ENCODE results near the gene SLC39A2.
"Not testable (repeated sequence)": the region's sequence is repeated elsewhere in the genome, so short reads cannot be mapped to it uniquely, and the experiment has no call there.

SLC39A2 gene

GRCh38 chr14:21037156-21037555 is 38.1 kb downstream of the SLC39A2 start:
- DNase-seq = no peak
- 100% methylated on average over 2 of the region's 3 CpGs for WGBS (ENCODE audit: insufficient coverage)
- H3K27me3 ChIP-seq (replicated peaks in 2 of 5; ENCODE audit: control insufficient read depth in 4 of 5, insufficient read depth in 5 of 5, low read length in 4 of 5) = no peaks in the 10 kb centered on the region
- POLR2A ChIA-PET = no interaction called here
- no peaks in the 10 kb centered on the region for H3K9me3 ChIP-seq (ENCODE audit: control extremely low read depth in 1 of 5, control insufficient read depth in 4 of 5, insufficient read depth in 2 of 5, low read depth in 1 of 5, low read length in 4 of 5)
- H3K4me3 ChIP-seq (ENCODE audit: control insufficient read depth in 1 of 7, extremely low read depth in 1 of 7, insufficient read depth in 4 of 7, low read depth in 2 of 7, low read length in 6 of 7) = no peak overlapping the region
- H3K36me3 ChIP-seq (ENCODE audit: control insufficient read depth in 4 of 4, insufficient read depth in 4 of 4, low read length in 3 of 4) = no peaks in the 10 kb centered on the region
- H3K4me1 ChIP-seq (ENCODE audit: control extremely low read depth in 1 of 4, control insufficient read depth in 4 of 4, insufficient read depth in 4 of 4, low read length in 3 of 4) = peaks cover 0 to 7% (median 2%) of the 10 kb centered on the region in 4 experiments
- H3K27ac ChIP-seq (ENCODE audit: insufficient read depth in 1 of 2, low read depth in 1 of 2, low read length in 2 of 2, poor library complexity in 1 of 2, severe bottlenecking in 2 of 2) = no peak overlapping the region
- CTCF ChIA-PET = interaction anchor here (0.9 to 6.9 kb wide), 3 partner anchors 11 to 50 kb away, joined by 3 to 155 read pairs (median 3); no protein-coding TSS in a partner anchor

- Histone ChIP-seq H3K9me3 (ENCODE audit: control extremely low read depth in 1 of 5, control insufficient read depth in 4 of 5, insufficient read depth in 2 of 5, low read depth in 1 of 5, low read length in 4 of 5) (no peaks in the 10 kb centered on the region), H3K4me3 (ENCODE audit: control insufficient read depth in 1 of 7, extremely low read depth in 1 of 7, insufficient read depth in 4 of 7, low read depth in 2 of 7, low read length in 6 of 7) (no peak overlapping the region), H3K36me3 (ENCODE audit: control insufficient read depth in 4 of 4, insufficient read depth in 4 of 4, low read length in 3 of 4) (no peaks in the 10 kb centered on the region), H3K4me1 (ENCODE audit: control extremely low read depth in 1 of 4, control insufficient read depth in 4 of 4, insufficient read depth in 4 of 4, low read length in 3 of 4) (peaks cover under 1 to 20% (median 13%) of the 10 kb centered on the region in 4 experiments), H3K27ac (ENCODE audit: insufficient read depth in 1 of 2, low read depth in 1 of 2, low read length in 2 of 2, poor library complexity in 1 of 2, severe bottlenecking in 2 of 2) (no peak overlapping the region), H3K27me3 (replicated peaks in 2 of 5; ENCODE audit: control insufficient read depth in 4 of 5, insufficient read depth in 5 of 5, low read length in 4 of 5) (no peaks in the 10 kb centered on the region)
- DNase-seq = no peak
- 96% methylated on average over 4 of the region's 10 CpGs for WGBS (ENCODE audit: insufficient coverage)
- POLR2A ChIA-PET = interaction anchor here (1.7 kb wide), 1 partner anchor 24 kb away, joined by 9 read pairs; no protein-coding TSS in a partner anchor
- CTCF ChIA-PET = interaction anchor here (1.2 to 7.2 kb wide), 14 partner anchors 8 to 165 kb away, joined by 3 to 345 read pairs (median 8); partner anchors contain the start of genes NDRG2 and TPPP2
Measured at GRCh38 chr14:21038441-21039422, 39.6 kb downstream of the SLC39A2 start.

GRCh38 chr14:21039585-21040369 is 40.7 kb downstream of the SLC39A2 start:
- Histone ChIP-seq H3K36me3 (ENCODE audit: control insufficient read depth in 4 of 4, insufficient read depth in 4 of 4, low read length in 3 of 4) (no peaks in the 10 kb centered on the region), H3K9me3 (ENCODE audit: control extremely low read depth in 1 of 5, control insufficient read depth in 4 of 5, insufficient read depth in 2 of 5, low read depth in 1 of 5, low read length in 4 of 5) (no peaks in the 10 kb centered on the region), H3K27me3 (replicated peaks in 2 of 5; ENCODE audit: control insufficient read depth in 4 of 5, insufficient read depth in 5 of 5, low read length in 4 of 5) (no peaks in the 10 kb centered on the region), H3K4me3 (ENCODE audit: control insufficient read depth in 1 of 7, extremely low read depth in 1 of 7, insufficient read depth in 4 of 7, low read depth in 2 of 7, low read length in 6 of 7) (no peak overlapping the region), H3K27ac (ENCODE audit: insufficient read depth in 1 of 2, low read depth in 1 of 2, low read length in 2 of 2, poor library complexity in 1 of 2, severe bottlenecking in 2 of 2) (no peak overlapping the region), H3K4me1 (ENCODE audit: control extremely low read depth in 1 of 4, control insufficient read depth in 4 of 4, insufficient read depth in 4 of 4, low read length in 3 of 4) (peaks cover 7 to 30% (median 23%) of the 10 kb centered on the region in 4 experiments)
- CTCF ChIA-PET = interaction anchor here (0.7 to 7.2 kb wide), 34 partner anchors 9 to 348 kb away, joined by 3 to 345 read pairs (median 4); partner anchors contain the start of genes NDRG2 and TPPP2
- WGBS (ENCODE audit: insufficient coverage) = 41% methylated on average over 3 of the region's 8 CpGs
- peak; percentile 63 to 75 (median 72) for DNase-seq
- POLR2A ChIA-PET = interaction anchor here (1.7 kb wide), 1 partner anchor 25 kb away, joined by 9 read pairs; no protein-coding TSS in a partner anchor

- Histone ChIP-seq H3K27ac (ENCODE audit: insufficient read depth in 1 of 2, low read depth in 1 of 2, low read length in 2 of 2, poor library complexity in 1 of 2, severe bottlenecking in 2 of 2) (no peak overlapping the region), H3K4me1 (ENCODE audit: control extremely low read depth in 1 of 4, control insufficient read depth in 4 of 4, insufficient read depth in 4 of 4, low read length in 3 of 4) (peaks cover 9 to 32% (median 25%) of the 10 kb centered on the region in 4 experiments), H3K4me3 (ENCODE audit: control insufficient read depth in 1 of 7, extremely low read depth in 1 of 7, insufficient read depth in 4 of 7, low read depth in 2 of 7, low read length in 6 of 7) (no peak overlapping the region), H3K36me3 (ENCODE audit: control insufficient read depth in 4 of 4, insufficient read depth in 4 of 4, low read length in 3 of 4) (no peaks in the 10 kb centered on the region), H3K9me3 (ENCODE audit: control extremely low read depth in 1 of 5, control insufficient read depth in 4 of 5, insufficient read depth in 2 of 5, low read depth in 1 of 5, low read length in 4 of 5) (no peaks in the 10 kb centered on the region), H3K27me3 (replicated peaks in 2 of 5; ENCODE audit: control insufficient read depth in 4 of 5, insufficient read depth in 5 of 5, low read length in 4 of 5) (no peaks in the 10 kb centered on the region)
- POLR2A ChIA-PET = interaction anchor here (1.7 kb wide), 1 partner anchor 25 kb away, joined by 9 read pairs; no protein-coding TSS in a partner anchor
- CTCF ChIA-PET = interaction anchor here (0.6 to 7.2 kb wide), 34 partner anchors 8 to 1924 kb away, joined by 3 to 345 read pairs (median 4); partner anchors contain the start of genes NDRG2 and TPPP2
- no peak for DNase-seq
- 85% methylated on average over 7 of the region's 8 CpGs for WGBS (ENCODE audit: insufficient coverage)
Measured at GRCh38 chr14:21040370-21040925, 41.4 kb downstream of the SLC39A2 start.

- CTCF ChIA-PET = interaction anchor here (0.6 to 7.2 kb wide), 19 partner anchors 10 to 1923 kb away, joined by 3 to 345 read pairs (median 4); partner anchors contain the start of gene TPPP2
- H3K27ac ChIP-seq (ENCODE audit: insufficient read depth in 1 of 2, low read depth in 1 of 2, low read length in 2 of 2, poor library complexity in 1 of 2, severe bottlenecking in 2 of 2); POLR2A ChIA-PET; H3K9me3 ChIP-seq (ENCODE audit: control extremely low read depth in 1 of 5, control insufficient read depth in 4 of 5, insufficient read depth in 2 of 5, low read depth in 1 of 5, low read length in 4 of 5); H3K36me3 ChIP-seq (ENCODE audit: control insufficient read depth in 4 of 4, insufficient read depth in 4 of 4, low read length in 3 of 4); H3K27me3 ChIP-seq (replicated peaks in 2 of 5; ENCODE audit: control insufficient read depth in 4 of 5, insufficient read depth in 5 of 5, low read length in 4 of 5); H3K4me3 ChIP-seq (ENCODE audit: control insufficient read depth in 1 of 7, extremely low read depth in 1 of 7, insufficient read depth in 4 of 7, low read depth in 2 of 7, low read length in 6 of 7); DNase-seq: not testable (repeated sequence)
- 95% methylated on average over 3 of the region's 3 CpGs for whole genome bisulfite sequencing (ENCODE audit: insufficient coverage)
- H3K4me1 ChIP-seq (ENCODE audit: control extremely low read depth in 1 of 4, control insufficient read depth in 4 of 4, insufficient read depth in 4 of 4, low read length in 3 of 4) = peaks cover 9 to 32% (median 25%) of the 10 kb centered on the region in 4 experiments
Measured at GRCh38 chr14:21040941-21041340, 41.8 kb downstream of the SLC39A2 start.

GRCh38 chr14:21041676-21042433 is 42.8 kb downstream of the SLC39A2 start, which contains the start of gene RNASE7:
TSS of gene RNASE7 (plus strand) at chr14:21042362. CDS start at chr14:21042993, 631 bp downstream.
- DNase-seq = peak in 2 of 3 donors; percentile 38 to 51
- peaks cover 9 to 32% (median 25%) of the 10 kb centered on the region in 4 experiments for H3K4me1 ChIP-seq (ENCODE audit: control extremely low read depth in 1 of 4, control insufficient read depth in 4 of 4, insufficient read depth in 4 of 4, low read length in 3 of 4)
- no peaks in the 10 kb centered on the region for H3K36me3 ChIP-seq (ENCODE audit: control insufficient read depth in 4 of 4, insufficient read depth in 4 of 4, low read length in 3 of 4)
- CTCF ChIA-PET = interaction anchor here (0.7 to 7.2 kb wide), 13 partner anchors 11 to 70 kb away, joined by 3 to 345 read pairs (median 7); partner anchors contain the start of genes SLC39A2 and TPPP2
- H3K27ac ChIP-seq (ENCODE audit: insufficient read depth in 1 of 2, low read depth in 1 of 2, low read length in 2 of 2, poor library complexity in 1 of 2, severe bottlenecking in 2 of 2) = no peak within 1 kb of the TSS
- H3K27me3 ChIP-seq (replicated peaks in 2 of 5; ENCODE audit: control insufficient read depth in 4 of 5, insufficient read depth in 5 of 5, low read length in 4 of 5) = no peaks in the 10 kb centered on the region
- no peak within 1 kb of the TSS for H3K4me3 ChIP-seq (ENCODE audit: control insufficient read depth in 1 of 7, extremely low read depth in 1 of 7, insufficient read depth in 4 of 7, low read depth in 2 of 7, low read length in 6 of 7)
- POLR2A ChIA-PET = no interaction called here
- WGBS (ENCODE audit: insufficient coverage) = 94% methylated on average over 7 of the region's 11 CpGs
- no peaks in the 10 kb centered on the region for H3K9me3 ChIP-seq (ENCODE audit: control extremely low read depth in 1 of 5, control insufficient read depth in 4 of 5, insufficient read depth in 2 of 5, low read depth in 1 of 5, low read length in 4 of 5)
